ENCODE measurements around the gene PGAM2. TPM values are rescaled to one million over a fixed set of nuclear protein-coding genes. Genes with fewer than 3 reads are reported as not detected.
A peak's percentile ranks its signal among the peaks of the same experiment; 100 is the strongest.

Gene PGAM2
- total RNA-seq, 1 donor from 2014 or later = 618 TPM

DNA sequence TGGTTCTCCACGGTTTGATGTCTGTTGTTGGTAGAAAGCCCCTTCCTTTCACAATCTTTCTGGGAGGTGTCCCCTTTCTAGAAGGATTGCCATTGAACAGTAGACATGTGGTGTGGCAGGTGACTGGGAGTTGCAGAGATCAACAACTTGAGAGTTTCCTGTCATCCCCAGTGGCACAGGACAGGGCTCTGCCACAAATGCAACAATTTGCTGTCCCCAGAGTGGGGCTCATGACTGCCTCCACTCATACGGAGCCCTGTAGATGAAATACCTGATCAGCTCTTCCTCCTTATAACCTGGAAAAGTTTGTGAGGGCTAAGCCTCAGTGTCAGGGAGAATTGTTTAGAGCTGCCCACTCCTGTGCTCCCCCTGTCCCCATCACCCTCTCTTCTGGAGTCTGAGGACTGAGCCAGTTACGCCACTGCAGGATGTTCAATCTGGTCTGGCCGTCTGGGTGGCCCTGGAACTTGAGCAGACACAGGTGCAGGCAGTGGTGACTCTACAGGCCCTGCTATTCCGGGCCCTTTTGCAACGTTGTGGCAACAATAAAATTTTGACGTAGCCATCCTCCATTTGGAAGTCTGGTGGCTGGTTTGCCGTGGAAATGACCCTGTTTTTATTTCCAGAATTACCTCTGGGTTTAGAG is 14.3 kb downstream of the PGAM2 start:
- no peak overlapping the region for H3K27ac ChIP-seq (ENCODE audit: low read depth, low read length)
- H3K36me3 ChIP-seq (ENCODE audit: control insufficient read depth in 3 of 3, insufficient read depth in 3 of 3, low read length in 3 of 3) = peaks cover 42 to 53% (median 45%) of the 10 kb centered on the region in 3 donors
- peaks cover 4 to 22% (median 15%) of the 10 kb centered on the region in 3 donors for H3K4me1 ChIP-seq (ENCODE audit: control insufficient read depth in 3 of 3, insufficient read depth in 3 of 3, low read length in 3 of 3)
- no peaks in the 10 kb centered on the region for H3K27me3 ChIP-seq (ENCODE audit: control insufficient read depth in 3 of 3, insufficient read depth in 3 of 3, low read length in 3 of 3)
- H3K9ac ChIP-seq (ENCODE audit: low read depth in 1 of 3, low read length in 3 of 3) = no peak overlapping the region
- H3K4me3 ChIP-seq (ENCODE audit: low read length in 3 of 3) = no peak overlapping the region
- H3K9me3 ChIP-seq (ENCODE audit: control insufficient read depth in 3 of 3, low read length in 3 of 3) = no peaks in the 10 kb centered on the region

DNA sequence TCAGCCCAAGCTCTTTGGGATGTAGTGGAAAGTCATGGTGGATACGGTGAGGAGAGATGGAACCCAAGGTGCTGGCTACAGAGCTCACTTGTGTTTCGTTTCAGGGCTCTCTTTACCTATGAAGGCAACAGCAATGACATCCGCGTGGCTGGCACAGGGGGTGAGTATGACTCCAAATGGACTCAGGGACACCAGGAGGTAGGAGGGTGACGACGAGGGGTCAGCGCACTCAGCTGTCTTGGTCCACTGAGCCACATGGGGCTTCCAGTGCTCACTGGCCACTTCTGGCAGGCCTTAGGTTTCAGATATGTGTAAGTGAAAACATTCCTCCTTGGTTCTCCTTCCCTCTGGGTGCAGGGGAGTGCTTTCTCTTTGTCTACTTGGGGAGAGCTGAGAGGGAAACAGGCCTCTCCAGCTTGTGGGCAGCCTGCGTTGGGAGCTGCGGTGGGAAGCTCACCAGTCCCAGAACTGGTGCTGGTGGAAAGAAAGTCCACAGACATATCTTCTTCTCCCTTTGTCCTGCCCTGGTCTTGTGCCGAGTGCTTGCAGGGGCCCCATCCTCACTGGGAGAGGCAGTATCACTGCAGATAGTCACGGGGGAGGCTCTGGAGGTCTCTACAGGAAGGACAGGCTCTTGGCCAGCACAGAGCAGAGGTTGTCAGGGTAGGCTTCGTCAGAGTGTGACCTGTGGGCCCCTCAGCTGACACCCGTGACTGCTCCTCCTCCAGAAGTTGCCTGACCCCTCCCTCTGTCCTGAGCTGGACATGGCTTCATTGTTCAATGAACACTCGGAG is 15.0 kb downstream of the PGAM2 start:
- Histone ChIP-seq H3K36me3 (ENCODE audit: control insufficient read depth in 3 of 3, insufficient read depth in 3 of 3, low read length in 3 of 3) (peaks cover 42 to 53% (median 44%) of the 10 kb centered on the region in 3 donors), H3K4me1 (ENCODE audit: control insufficient read depth in 3 of 3, insufficient read depth in 3 of 3, low read length in 3 of 3) (peaks cover 11 to 29% (median 21%) of the 10 kb centered on the region in 3 donors), H3K4me3 (ENCODE audit: low read length in 3 of 3) (no peak overlapping the region), H3K27me3 (ENCODE audit: control insufficient read depth in 3 of 3, insufficient read depth in 3 of 3, low read length in 3 of 3) (no peaks in the 10 kb centered on the region), H3K27ac (ENCODE audit: low read depth, low read length) (no peak overlapping the region), H3K9ac (ENCODE audit: low read depth in 1 of 3, low read length in 3 of 3) (no peak overlapping the region), H3K9me3 (ENCODE audit: control insufficient read depth in 3 of 3, low read length in 3 of 3) (no peaks in the 10 kb centered on the region)

DNA sequence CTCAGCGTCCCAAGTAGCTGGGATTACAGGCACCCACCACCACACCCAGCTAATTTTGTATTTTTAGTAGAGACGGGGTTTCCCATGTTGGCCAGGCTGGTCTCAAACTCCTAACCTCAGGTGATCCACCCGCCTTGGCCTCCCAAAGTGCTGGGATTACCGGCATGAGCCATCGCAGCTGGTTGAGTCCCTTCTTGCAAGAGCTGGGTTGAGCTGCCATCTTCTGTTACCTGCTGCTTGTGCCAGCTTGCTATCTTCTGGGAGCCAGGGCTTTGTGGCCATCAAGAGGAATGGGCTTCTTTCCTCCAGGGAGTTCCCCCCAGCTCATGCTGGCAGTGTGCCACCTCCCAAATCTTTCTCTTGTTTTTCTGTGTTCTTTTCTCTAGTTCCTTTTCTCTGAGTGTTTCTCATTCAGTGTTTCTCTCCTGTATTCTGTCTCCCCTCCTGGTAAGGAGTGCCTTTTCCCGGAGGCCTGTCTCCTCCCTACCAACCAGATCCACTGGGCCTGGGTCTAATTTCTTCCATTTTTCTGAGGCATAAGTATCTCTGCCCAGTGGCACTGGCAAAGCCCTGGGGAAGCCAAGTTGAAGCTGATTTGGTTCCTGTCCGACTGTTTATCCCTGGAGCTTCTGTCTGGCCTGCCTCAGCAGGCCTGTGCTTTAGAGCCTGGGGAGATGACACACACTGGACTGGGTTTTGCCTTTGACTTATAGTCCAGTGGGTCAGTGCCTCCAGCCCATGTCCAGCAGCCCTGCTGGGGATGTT is 17.2 kb downstream of the PGAM2 start:
- peak overlapping the region in 2 of 3 donors; percentile 2 to 25 for H3K9ac ChIP-seq (ENCODE audit: low read depth in 1 of 3, low read length in 3 of 3)
- no peaks in the 10 kb centered on the region for H3K27me3 ChIP-seq (ENCODE audit: control insufficient read depth in 3 of 3, insufficient read depth in 3 of 3, low read length in 3 of 3)
- H3K36me3 ChIP-seq (ENCODE audit: control insufficient read depth in 3 of 3, insufficient read depth in 3 of 3, low read length in 3 of 3) = peaks cover 38 to 43% (median 42%) of the 10 kb centered on the region in 3 donors
- peaks cover 22 to 42% (median 29%) of the 10 kb centered on the region in 3 donors for H3K4me1 ChIP-seq (ENCODE audit: control insufficient read depth in 3 of 3, insufficient read depth in 3 of 3, low read length in 3 of 3)
- H3K4me3 ChIP-seq (ENCODE audit: low read length in 3 of 3) = no peak overlapping the region
- H3K27ac ChIP-seq (ENCODE audit: low read depth, low read length) = no peak overlapping the region
- H3K9me3 ChIP-seq (ENCODE audit: control insufficient read depth in 3 of 3, low read length in 3 of 3) = no peaks in the 10 kb centered on the region

DNA sequence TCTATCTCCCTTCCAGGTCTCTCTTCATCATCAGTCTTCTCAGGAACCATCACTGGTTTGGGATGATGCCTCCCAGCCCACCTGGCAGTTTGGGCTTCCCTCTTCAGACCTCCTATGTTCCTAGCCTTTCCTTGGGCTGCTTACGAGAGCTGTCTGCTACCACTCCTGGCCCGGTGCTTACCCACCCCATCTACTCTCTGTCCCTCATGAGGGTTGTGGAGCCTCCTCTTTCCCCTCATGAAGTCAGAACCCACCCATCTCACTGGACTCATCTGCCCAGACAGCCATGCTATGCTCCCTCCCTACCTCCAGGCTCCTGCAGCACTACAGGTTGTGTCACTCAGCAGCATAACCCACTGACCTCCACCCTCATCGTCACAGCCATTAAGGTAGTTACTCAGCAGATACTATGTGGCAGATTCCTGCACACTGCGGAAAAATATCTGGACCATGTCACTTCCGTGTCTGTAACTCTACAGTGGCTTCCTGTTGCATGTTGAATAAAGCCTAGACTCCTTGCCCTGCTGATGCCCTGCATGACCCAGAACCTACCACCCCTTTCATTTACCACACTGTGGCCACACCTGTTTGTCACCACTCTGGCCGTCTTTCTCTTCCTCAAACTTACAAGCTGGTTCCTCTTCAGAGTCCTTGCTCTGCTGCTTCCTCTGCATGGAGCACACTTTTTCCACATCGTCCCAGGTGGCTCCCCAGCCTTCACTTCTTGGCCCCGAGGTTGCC is 18.9 kb downstream of the PGAM2 start:
- Histone ChIP-seq H3K9me3 (ENCODE audit: control insufficient read depth in 3 of 3, low read length in 3 of 3) (no peaks in the 10 kb centered on the region), H3K27ac (ENCODE audit: low read depth, low read length) (no peak overlapping the region), H3K4me1 (ENCODE audit: control insufficient read depth in 3 of 3, insufficient read depth in 3 of 3, low read length in 3 of 3) (peaks cover 22 to 42% (median 27%) of the 10 kb centered on the region in 3 donors), H3K4me3 (ENCODE audit: low read length in 3 of 3) (no peak overlapping the region), H3K27me3 (ENCODE audit: control insufficient read depth in 3 of 3, insufficient read depth in 3 of 3, low read length in 3 of 3) (no peaks in the 10 kb centered on the region), H3K9ac (ENCODE audit: low read depth in 1 of 3, low read length in 3 of 3) (peak overlapping the region in 1 of 3 donors; percentile 33), H3K36me3 (ENCODE audit: control insufficient read depth in 3 of 3, insufficient read depth in 3 of 3, low read length in 3 of 3) (peaks cover 24 to 31% (median 28%) of the 10 kb centered on the region in 3 donors)

DNA sequence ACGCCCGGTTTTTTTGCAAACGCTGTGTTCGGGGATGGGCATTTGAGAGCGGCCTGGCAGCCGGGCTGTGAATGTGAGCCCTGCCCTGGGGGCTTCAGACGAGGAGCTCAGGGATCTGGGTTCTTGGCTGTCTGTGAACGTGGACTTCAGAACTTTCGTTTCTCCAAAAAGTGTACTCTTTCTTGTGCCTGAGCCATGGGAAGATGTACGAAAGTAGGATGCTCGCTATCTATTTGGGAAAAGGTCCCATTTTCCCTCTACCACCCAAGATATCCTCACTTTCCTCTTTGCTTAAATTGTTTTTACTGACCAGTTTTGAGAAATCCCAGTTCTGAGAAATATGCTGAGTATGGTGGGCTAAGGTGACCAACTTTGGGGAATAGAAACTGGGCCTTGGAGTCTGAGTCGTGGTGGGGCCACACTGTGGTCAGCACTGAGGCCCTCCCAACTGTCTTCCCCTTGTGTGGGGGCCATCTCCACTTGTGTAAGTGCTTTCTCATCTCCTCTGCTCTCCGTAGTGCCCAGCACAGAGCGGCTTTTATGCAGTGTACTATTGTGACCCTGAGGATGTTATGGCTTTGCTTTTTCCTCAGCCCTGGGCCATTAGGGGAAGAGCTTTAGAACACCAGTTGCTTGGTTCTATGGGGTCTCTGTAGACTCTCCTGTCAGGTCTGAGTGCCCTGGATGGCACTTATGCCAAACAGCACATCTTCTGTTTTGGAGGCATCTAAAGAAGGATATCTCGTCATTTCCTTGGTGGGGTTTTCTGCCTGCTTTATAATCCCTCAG is 19.9 kb downstream of the PGAM2 start:
- Histone ChIP-seq H3K4me1 (ENCODE audit: control insufficient read depth in 3 of 3, insufficient read depth in 3 of 3, low read length in 3 of 3) (peaks cover 25 to 42% (median 27%) of the 10 kb centered on the region in 3 donors), H3K36me3 (ENCODE audit: control insufficient read depth in 3 of 3, insufficient read depth in 3 of 3, low read length in 3 of 3) (peaks cover 14 to 21% (median 20%) of the 10 kb centered on the region in 3 donors), H3K27me3 (ENCODE audit: control insufficient read depth in 3 of 3, insufficient read depth in 3 of 3, low read length in 3 of 3) (no peaks in the 10 kb centered on the region), H3K27ac (ENCODE audit: low read depth, low read length) (peak overlapping the region; percentile 85), H3K4me3 (ENCODE audit: low read length in 3 of 3) (peak overlapping the region; percentile 90 to 94 (median 92)), H3K9me3 (ENCODE audit: control insufficient read depth in 3 of 3, low read length in 3 of 3) (no peaks in the 10 kb centered on the region), H3K9ac (ENCODE audit: low read depth in 1 of 3, low read length in 3 of 3) (peak overlapping the region; percentile 94 to 98 (median 95))

DNA sequence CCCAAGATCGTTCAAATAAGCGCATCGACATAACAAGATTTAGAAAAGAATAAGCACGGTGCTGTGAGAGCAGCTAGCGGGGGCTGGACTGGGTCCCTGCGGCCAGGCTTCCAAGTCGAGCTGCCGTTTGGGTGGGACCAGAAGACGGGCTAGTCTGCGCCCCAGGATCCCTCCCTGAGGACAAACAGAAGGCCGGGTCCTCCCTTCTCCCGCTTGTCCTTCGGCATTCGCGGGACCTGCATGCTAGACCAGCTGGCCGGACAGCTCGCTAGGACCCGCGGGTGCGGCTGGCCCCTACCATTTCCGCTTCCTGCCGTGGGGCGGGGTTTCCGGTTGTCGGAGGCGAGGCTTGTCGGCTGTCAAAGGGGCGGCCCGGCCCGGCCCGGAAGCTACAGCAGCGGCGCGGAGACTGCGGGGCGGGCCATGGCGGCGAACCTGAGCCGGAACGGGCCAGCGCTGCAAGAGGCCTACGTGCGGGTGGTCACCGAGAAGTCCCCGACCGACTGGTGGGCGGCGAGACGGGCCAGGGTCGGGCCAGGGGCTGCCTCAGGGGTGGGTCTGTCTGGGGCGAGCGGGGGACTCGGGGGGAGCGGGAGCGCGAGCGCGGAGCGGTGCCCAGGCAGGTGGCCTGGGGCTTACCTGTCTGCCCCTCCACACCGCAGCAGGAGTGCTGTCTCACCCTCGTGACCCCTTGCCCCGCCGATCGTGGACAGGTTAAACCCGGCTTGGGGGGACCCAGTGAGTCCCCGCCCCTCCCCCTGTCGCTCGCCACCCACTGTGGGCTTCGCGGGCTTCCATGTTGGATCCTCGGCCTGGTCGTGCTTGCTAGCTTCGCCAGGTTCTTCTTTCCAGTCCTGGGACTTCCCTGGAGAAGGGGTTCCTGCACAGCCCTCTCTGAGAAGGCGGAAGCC is 20.8 kb downstream of the PGAM2 start, which contains the start of gene DBNL:
Gene DBNL (plus strand): TSS at position 388 of the 911 bp plus-strand sequence. CDS start 36 bp downstream, at position 424.
- Histone ChIP-seq H3K4me1 (ENCODE audit: control insufficient read depth in 3 of 3, insufficient read depth in 3 of 3, low read length in 3 of 3) (peaks cover 25 to 39% (median 25%) of the 10 kb centered on the region in 3 donors), H3K27ac (ENCODE audit: low read depth, low read length) (peak within 1 kb of the TSS; percentile 85), H3K9me3 (ENCODE audit: control insufficient read depth in 3 of 3, low read length in 3 of 3) (no peaks in the 10 kb centered on the region), H3K9ac (ENCODE audit: low read depth in 1 of 3, low read length in 3 of 3) (peak within 1 kb of the TSS; percentile 94 to 98 (median 95)), H3K4me3 (ENCODE audit: low read length in 3 of 3) (peak within 1 kb of the TSS; percentile 90 to 94 (median 92)), H3K27me3 (ENCODE audit: control insufficient read depth in 3 of 3, insufficient read depth in 3 of 3, low read length in 3 of 3) (no peaks in the 10 kb centered on the region), H3K36me3 (ENCODE audit: control insufficient read depth in 3 of 3, insufficient read depth in 3 of 3, low read length in 3 of 3) (peaks cover 6 to 13% (median 12%) of the 10 kb centered on the region in 3 donors)

DNA sequence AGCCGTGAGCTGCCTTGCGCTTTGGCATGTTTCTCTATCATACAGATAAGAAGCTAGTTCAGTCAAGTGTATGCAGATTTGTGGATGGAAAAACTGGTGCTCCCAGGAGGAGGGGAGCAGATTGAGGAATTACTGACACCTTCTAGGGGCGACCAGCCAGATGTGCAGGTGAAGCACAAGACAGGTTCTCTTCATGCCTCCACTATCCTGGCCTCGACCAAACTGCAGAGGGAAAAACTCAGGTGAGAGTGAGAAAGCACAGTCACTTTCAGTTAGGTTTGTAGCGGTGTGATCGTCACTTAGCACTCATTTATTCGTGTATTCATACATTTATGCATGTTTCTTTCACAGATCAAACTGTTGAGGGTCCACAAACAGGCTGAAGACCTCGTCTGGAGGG is 21.5 kb downstream of the PGAM2 start:
- Histone ChIP-seq H3K4me1 (ENCODE audit: control insufficient read depth in 3 of 3, insufficient read depth in 3 of 3, low read length in 3 of 3) (peaks cover 25 to 39% (median 25%) of the 10 kb centered on the region in 3 donors), H3K4me3 (ENCODE audit: low read length in 3 of 3) (peak overlapping the region; percentile 90 to 94 (median 92)), H3K36me3 (ENCODE audit: control insufficient read depth in 3 of 3, insufficient read depth in 3 of 3, low read length in 3 of 3) (peaks cover 6 to 13% (median 10%) of the 10 kb centered on the region in 3 donors), H3K9me3 (ENCODE audit: control insufficient read depth in 3 of 3, low read length in 3 of 3) (no peaks in the 10 kb centered on the region), H3K9ac (ENCODE audit: low read depth in 1 of 3, low read length in 3 of 3) (peak overlapping the region; percentile 94 to 98 (median 95)), H3K27me3 (ENCODE audit: control insufficient read depth in 3 of 3, insufficient read depth in 3 of 3, low read length in 3 of 3) (no peaks in the 10 kb centered on the region), H3K27ac (ENCODE audit: low read depth, low read length) (peak overlapping the region; percentile 85)

DNA sequence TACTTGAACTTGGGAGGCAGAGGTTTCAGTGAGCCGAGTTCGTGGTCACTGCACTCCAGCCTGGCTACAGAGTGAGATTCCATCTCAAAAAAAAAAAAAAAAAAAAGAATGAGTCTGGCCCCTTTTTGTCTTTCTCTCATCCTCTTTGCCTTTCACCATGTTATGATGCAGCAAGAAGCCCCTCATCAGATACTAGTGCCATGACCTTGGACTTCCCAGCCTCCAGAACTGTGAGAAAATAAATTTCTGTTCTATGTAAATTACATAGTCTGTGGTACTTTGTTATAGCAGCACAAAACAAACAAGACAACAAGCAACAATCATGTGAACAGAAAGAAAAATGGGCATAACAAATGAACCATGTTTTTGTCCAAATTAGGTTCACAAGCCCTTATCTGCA is 23.1 kb downstream of the PGAM2 start:
- Histone ChIP-seq H3K27me3 (ENCODE audit: control insufficient read depth in 3 of 3, insufficient read depth in 3 of 3, low read length in 3 of 3) (no peaks in the 10 kb centered on the region), H3K4me3 (ENCODE audit: low read length in 3 of 3) (no peak overlapping the region), H3K36me3 (ENCODE audit: control insufficient read depth in 3 of 3, insufficient read depth in 3 of 3, low read length in 3 of 3) (peaks cover 4 to 9% (median 6%) of the 10 kb centered on the region in 3 donors), H3K9ac (ENCODE audit: low read depth in 1 of 3, low read length in 3 of 3) (no peak overlapping the region), H3K4me1 (ENCODE audit: control insufficient read depth in 3 of 3, insufficient read depth in 3 of 3, low read length in 3 of 3) (peaks cover 25 to 32% (median 25%) of the 10 kb centered on the region in 3 donors), H3K27ac (ENCODE audit: low read depth, low read length) (no peak overlapping the region), H3K9me3 (ENCODE audit: control insufficient read depth in 3 of 3, low read length in 3 of 3) (no peaks in the 10 kb centered on the region)
